Spleen (tissue), 11 donors: ENCODE measurements around the gene THOC6. TPM values are rescaled to one million over a fixed set of nuclear protein-coding genes. Genes with fewer than 3 reads are reported as not detected.
A peak's percentile ranks its signal among the peaks of the same experiment; 100 is the strongest.

Experiments
- DNase-seq: peaks from one replicate; pipeline ENCODE4 v3.0.0-alpha.2; 2020
- H3K27ac ChIP-seq, 8 donors: fragments of 200-600 bp; sonication (generic) in 7 of 8; 1 replicate in 4 of 8; 2 replicates in 4 of 8; pipeline versions ENCODE4 v1.5.0 to v1.8.0; 2016 to 2021; ENCODE audit warnings: inconsistent platforms in 4 of 8, mild to moderate bottlenecking in 4 of 8, moderate library complexity in 1 of 8
- H3K27me3 ChIP-seq, 7 donors: fragments of 200-600 bp; sonication (generic) in 6 of 7; replicated peaks in 1 of 7; 1 replicate in 4 of 7; 2 replicates in 3 of 7; pipeline versions ENCODE4 v1.5.0 to v1.8.0; 2016 to 2021; ENCODE audit warnings: inconsistent platforms in 3 of 7, mild to moderate bottlenecking in 1 of 7
- H3K36me3 ChIP-seq, 6 donors: fragments of 200-600 bp; sonication (generic) in 5 of 6; 1 replicate in 4 of 6; 2 replicates in 2 of 6; pipeline versions ENCODE4 v1.5.0 to v1.8.0; 2016 to 2021; ENCODE audit warnings: inconsistent platforms in 2 of 6
- H3K4me1 ChIP-seq, 6 donors: fragments of 200-600 bp; sonication (generic) in 5 of 6; 1 replicate in 3 of 6; 2 replicates in 3 of 6; pipeline versions ENCODE4 v1.5.0 to v1.8.0; 2016 to 2021; ENCODE audit warnings: inconsistent platforms in 3 of 6
- H3K4me3 ChIP-seq, 8 donors: fragments of 200-600 bp; sonication (generic) in 7 of 8; 1 replicate in 4 of 8; 2 replicates in 4 of 8; pipeline versions ENCODE4 v1.5.0 to v1.8.0; 2016 to 2021; ENCODE audit warnings: inconsistent platforms in 4 of 8, mild to moderate bottlenecking in 4 of 8, moderate library complexity in 2 of 8
- H3K9me3 ChIP-seq, 8 donors: fragments of 200-600 bp; sonication (generic) in 7 of 8; 1 replicate in 4 of 8; 2 replicates in 4 of 8; pipeline versions ENCODE4 v1.5.0 to v1.8.0; 2016 to 2021; ENCODE audit warnings: inconsistent platforms in 4 of 8
- POLR2A ChIP-seq, 3 donors: fragments of 450-650 bp; IDR thresholded peaks; one replicate each; pipeline ENCODE4 v1.5.1; 2017; ENCODE audit warnings: antibody characterized with exemption in 3 of 3, mild to moderate bottlenecking in 1 of 3
- POLR2AphosphoS5 ChIP-seq, 3 donors: sonication (generic); formaldehyde crosslinking; IDR thresholded peaks; one replicate each; pipeline ENCODE4 v1.5.1; 2017; ENCODE audit warnings: antibody characterized with exemption in 3 of 3
- WGBS, 5 donors: extraction: QIAGEN DNeasy Blood & Tissue Kit in 3 of 5; methylation state at CpG; one replicate each; pipeline versions ENCODE4 v1.1.5 to v1.1.7; 2013 to 2018; 5-methylcytosine and 5-hydroxymethylcytosine counted together
- intact Hi-C: fragments of 100-400 bp; cut with DNase I; formaldehyde crosslinking; loops from one replicate; pipeline ENCODE4 v1.15.0; 2023; ENCODE audit warnings: low total_unique reads
- polyA plus RNA-seq, 3 donors: library from polyadenylated mRNA; stranded (reverse); fragments of 200-250 nt; gene quantifications; one replicate each; pipeline ENCODE4 v1.2.1, GENCODE V29; 2013
- total RNA-seq, 7 donors: library from RNA; depleted of rRNA in 3 of 7; stranded (reverse); fragments of >200 nt in 3 of 7; fragmentation: NEBNext Ultra II Directional in 4 of 7; extraction: Animal tissue kit (Norgen Biotek cat#: 25700) in 4 of 7; gene quantifications; one replicate each; pipeline versions ENCODE4 v1.1.0 to v1.2.1, GENCODE V29; 2016 to 2021
- TF ChIP-seq, protein P1 (sequence below), 11 experiments: fragments of 200-600 bp in 7 of 11; fragments of 450-650 bp in 4 of 11; sonication (generic) in 4 of 11; IDR thresholded peaks in 8 of 11; conservative IDR thresholded peaks in 3 of 11; 1 replicate in 7 of 11; 2 replicates in 4 of 11; pipeline versions ENCODE4 v1.4.0 to v1.8.0; 2016 to 2021; ENCODE audit warnings: antibody characterized with exemption in 11 of 11, inconsistent platforms in 4 of 11, mild to moderate bottlenecking in 1 of 11
- donor health status: healthy with polysubstance abuse.
- donor health status: DM: no; HTN: no; CAD: no; lungs with moderate emphysema.
- donor health status: DM: no; HTN: no; CAD: no.
- donor health status: Bipolar disorder and iron deficiency.
- donor health status: healthy.
- donor health status: DM: no; HTN: no; CAD: no.
- donor health status: DM: yes; HTN: yes; CAD: no.

THOC6 gene
- total and polyA plus RNA-seq, 10 donors = 19.3 to 57.2 (median 28.2) TPM

GRCh38 chr16:3028716-3029319 lies 5.0 kb downstream of the THOC6 start:
- Histone ChIP-seq H3K36me3 (peaks cover 0 to 27% (median 18%) of the 10 kb centered on the region in 6 donors), H3K4me3 (no peak overlapping the region), H3K9me3 (no peaks in the 10 kb centered on the region), H3K4me1 (peaks cover 10 to 71% (median 38%) of the 10 kb centered on the region in 6 donors), H3K27ac (peak overlapping the region in 1 of 8 donors; percentile 45), H3K27me3 (peaks cover 0 to 58% (median 49%) of the 10 kb centered on the region in 7 donors)
- WGBS, 5 donors = 28 to 53% (median 41%) methylated on average over 6 to 15 of the region's 15 CpGs
- DNase-seq = peak; percentile 80
- TF ChIP-seq POLR2AphosphoS5 (IDR thresholded peaks at IDR 0.05) = no peak
- TF ChIP-seq, protein P1, sequence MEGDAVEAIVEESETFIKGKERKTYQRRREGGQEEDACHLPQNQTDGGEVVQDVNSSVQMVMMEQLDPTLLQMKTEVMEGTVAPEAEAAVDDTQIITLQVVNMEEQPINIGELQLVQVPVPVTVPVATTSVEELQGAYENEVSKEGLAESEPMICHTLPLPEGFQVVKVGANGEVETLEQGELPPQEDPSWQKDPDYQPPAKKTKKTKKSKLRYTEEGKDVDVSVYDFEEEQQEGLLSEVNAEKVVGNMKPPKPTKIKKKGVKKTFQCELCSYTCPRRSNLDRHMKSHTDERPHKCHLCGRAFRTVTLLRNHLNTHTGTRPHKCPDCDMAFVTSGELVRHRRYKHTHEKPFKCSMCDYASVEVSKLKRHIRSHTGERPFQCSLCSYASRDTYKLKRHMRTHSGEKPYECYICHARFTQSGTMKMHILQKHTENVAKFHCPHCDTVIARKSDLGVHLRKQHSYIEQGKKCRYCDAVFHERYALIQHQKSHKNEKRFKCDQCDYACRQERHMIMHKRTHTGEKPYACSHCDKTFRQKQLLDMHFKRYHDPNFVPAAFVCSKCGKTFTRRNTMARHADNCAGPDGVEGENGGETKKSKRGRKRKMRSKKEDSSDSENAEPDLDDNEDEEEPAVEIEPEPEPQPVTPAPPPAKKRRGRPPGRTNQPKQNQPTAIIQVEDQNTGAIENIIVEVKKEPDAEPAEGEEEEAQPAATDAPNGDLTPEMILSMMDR (IDR thresholded peaks at IDR 0.05 in 8 of 11, conservative IDR thresholded peaks at IDR 0.05 in 3 of 11) = no peak
- TF ChIP-seq POLR2A (IDR thresholded peaks at IDR 0.05) = no peak
- intact Hi-C loops = no loop called here

DNA sequence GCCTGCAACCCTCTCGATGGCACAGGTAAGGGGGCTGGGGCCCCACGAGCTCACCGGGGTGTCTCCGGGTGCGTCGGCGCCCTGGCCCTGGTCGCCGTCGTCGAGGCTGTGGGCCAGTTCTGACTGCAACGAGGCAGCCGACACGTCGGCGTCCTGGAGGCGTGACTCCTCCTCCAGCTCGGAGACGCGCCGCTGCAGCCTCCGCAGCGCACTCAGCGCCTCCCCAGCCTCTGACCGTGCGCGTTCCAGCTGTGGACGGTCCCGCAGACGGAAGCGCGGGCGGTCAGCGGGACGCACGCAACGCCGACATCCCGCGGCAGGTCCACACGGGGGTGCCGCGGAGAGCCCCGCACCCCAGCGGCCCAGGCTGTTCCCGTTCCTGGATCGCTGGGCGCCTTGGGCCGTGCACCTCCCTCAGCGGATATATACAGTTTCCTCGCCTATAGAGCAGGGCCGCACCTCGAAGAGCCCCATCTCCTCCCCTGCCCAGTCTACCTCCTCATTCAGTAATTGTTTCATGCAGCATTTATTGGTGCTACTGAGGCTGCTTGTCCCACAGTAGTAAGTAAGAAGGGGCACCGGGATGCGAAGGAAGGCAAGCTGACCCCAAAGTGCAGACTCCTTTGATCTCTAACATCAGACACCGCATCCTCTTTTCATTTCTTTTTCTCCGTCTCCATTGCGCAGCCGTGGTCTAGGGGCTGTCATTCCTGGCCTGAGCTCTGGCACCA lies 5.8 kb downstream of the THOC6 start:
- Histone ChIP-seq H3K27me3 (peaks cover 0 to 67% (median 50%) of the 10 kb centered on the region in 7 donors), H3K4me3 (peak overlapping the region in 4 of 8 donors; percentile 13 to 61 (median 17)), H3K9me3 (no peaks in the 10 kb centered on the region), H3K27ac (no peak overlapping the region), H3K4me1 (peaks cover 5 to 72% (median 33%) of the 10 kb centered on the region in 6 donors), H3K36me3 (peaks cover 0 to 27% (median 18%) of the 10 kb centered on the region in 6 donors)
- intact Hi-C loops = no loop called here
- WGBS, 5 donors = 7 to 35% (median 10%) methylated on average over 12 to 59 of the region's 59 CpGs
- DNase-seq = peak; percentile 86
- TF ChIP-seq POLR2A (IDR thresholded peaks at IDR 0.05) (no peak), POLR2AphosphoS5 (IDR thresholded peaks at IDR 0.05) (peak in 1 of 3 donors; percentile 54)

- H3K27me3 ChIP-seq = peaks cover 0 to 75% (median 59%) of the 10 kb centered on the region in 7 donors
- peaks cover 4 to 72% (median 28%) of the 10 kb centered on the region in 6 donors for H3K4me1 ChIP-seq
- peaks cover 0 to 24% (median 18%) of the 10 kb centered on the region in 6 donors for H3K36me3 ChIP-seq
- TF ChIP-seq POLR2AphosphoS5 (IDR thresholded peaks at IDR 0.05) (no peak), POLR2A (IDR thresholded peaks at IDR 0.05) (no peak)
- TF ChIP-seq, protein P1 (IDR thresholded peaks at IDR 0.05 in 8 of 11, conservative IDR thresholded peaks at IDR 0.05 in 3 of 11) = no peak
- H3K9me3 ChIP-seq = no peaks in the 10 kb centered on the region
- 74 to 81% (median 79%) methylated on average over 28 to 33 of the region's 33 CpGs for WGBS, 5 donors
- intact Hi-C loops = no loop called here
- no peak overlapping the region for H3K27ac ChIP-seq
- DNase-seq = peak; percentile 76
- no peak overlapping the region for H3K4me3 ChIP-seq
Observed at GRCh38 chr16:3030222-3031212, 6.7 kb downstream of the THOC6 start.

- intact Hi-C loops = no loop called here
- Histone ChIP-seq H3K4me3 (no peak overlapping the region), H3K4me1 (peaks cover 10 to 83% (median 42%) of the 10 kb centered on the region in 6 donors), H3K27me3 (peaks cover 7 to 96% (median 80%) of the 10 kb centered on the region in 7 donors), H3K9me3 (no peaks in the 10 kb centered on the region), H3K36me3 (peaks cover 0 to 3% (median 0%) of the 10 kb centered on the region in 6 donors), H3K27ac (no peak overlapping the region)
- 22 to 40% (median 29%) methylated on average over 7 of the region's 7 CpGs for WGBS, 5 donors
- TF ChIP-seq, protein P1 (IDR thresholded peaks at IDR 0.05 in 8 of 11, conservative IDR thresholded peaks at IDR 0.05 in 3 of 11) = no peak
- TF ChIP-seq POLR2A (IDR thresholded peaks at IDR 0.05) (no peak), POLR2AphosphoS5 (IDR thresholded peaks at IDR 0.05) (no peak)
- no peak for DNase-seq
Observed at GRCh38 chr16:3032624-3033023, 8.8 kb downstream of the THOC6 start.
